PC-3 (cell line): ENCODE measurements around the gene LAD1. TPM values are rescaled to one million over a fixed set of nuclear protein-coding genes. Genes with fewer than 3 reads are reported as not detected.

ENCODE experiments used
- ATAC-seq: fragments of 200-7000 bp; cut with Tn5 transposase; 2 replicates; pipeline ENCODE4 v1.9.1; 2020; ENCODE audit warnings: mild to moderate bottlenecking, moderate library complexity
- BruUV-seq: library from RNA; stranded (reverse); fragments of 400-500 nt; replicated peaks from 2 replicates; lab custom pipeline; 2021; lab: Mats Ljungman, UMichigan
- CTCF ChIA-PET: fragments of 300-600 bp; sonication (Branson Sonifier 250); formaldehyde crosslinking; loops from one replicate; lab custom pipeline; 2022; ENCODE audit warnings: antibody characterized with exemption; lab: Charles Lee
- POLR2A ChIA-PET: fragments of 300-600 bp; sonication (Branson Sonifier 250); formaldehyde crosslinking; loops from one replicate; lab custom pipeline; 2022; ENCODE audit warnings: antibody characterized with exemption; ENCODE audit not compliant: unreplicated experiment; lab: Charles Lee
- DNase-seq: peaks from one replicate; pipeline ENCODE4 v3.0.0-alpha.2; 2015
- H2AFZ ChIP-seq: fragments of 300-600 bp; sonication (generic); 2 replicates; pipeline ENCODE4 v1.6.0; 2016; ENCODE audit warnings: antibody characterized with exemption, low read length
- H3F3A ChIP-seq: fragments of 300-600 bp; sonication (generic); one replicate; pipeline ENCODE4 v1.6.0; 2017; ENCODE audit warnings: antibody characterized with exemption, low read length, control low read depth, mild to moderate bottlenecking; ENCODE audit not compliant: unreplicated experiment
- H3K27ac ChIP-seq: fragments of 300-600 bp; sonication (generic); 2 replicates; pipeline ENCODE4 v1.5.1; 2016; ENCODE audit warnings: mild to moderate bottlenecking, low read length
- H3K27me3 ChIP-seq: fragments of 300-600 bp; sonication (generic); 2 replicates; pipeline ENCODE4 v1.6.1; 2016; ENCODE audit warnings: low read length, mixed read lengths
- H3K36me3 ChIP-seq: fragments of 300-600 bp; sonication (generic); 2 replicates; pipeline ENCODE4 v1.6.1; 2016; ENCODE audit warnings: low read depth, mixed run types, low read length, mixed read lengths
- H3K4me1 ChIP-seq: fragments of 300-600 bp; sonication (generic); 2 replicates; pipeline ENCODE4 v1.5.1; 2016; ENCODE audit warnings: low read length; ENCODE audit not compliant: insufficient read depth
- H3K4me2 ChIP-seq: fragments of 300-600 bp; sonication (generic); 2 replicates; pipeline ENCODE4 v1.6.0; 2016; ENCODE audit warnings: low read length
- H3K4me3 ChIP-seq: fragments of 300-600 bp; sonication (generic); 2 replicates; pipeline ENCODE4 v1.5.1; 2016; ENCODE audit warnings: mild to moderate bottlenecking, low read length, mixed read lengths
- H3K79me2 ChIP-seq: fragments of 300-600 bp; sonication (generic); 2 replicates; pipeline ENCODE4 v1.6.1; 2017; ENCODE audit warnings: low read length, mixed read lengths
- H3K9ac ChIP-seq: fragments of 300-600 bp; sonication (generic); 2 replicates; pipeline ENCODE4 v1.6.0; 2016; ENCODE audit warnings: mild to moderate bottlenecking, low read length
- H3K9me2 ChIP-seq: fragments of 300-600 bp; sonication (generic); replicated peaks from 2 replicates; pipeline ENCODE4 v1.6.1; 2016; ENCODE audit warnings: mixed run types, low read length, mixed read lengths
- H3K9me3 ChIP-seq: fragments of 300-600 bp; sonication (generic); 2 replicates; pipeline ENCODE4 v1.6.1; 2016; ENCODE audit warnings: low read length, mixed read lengths
- H4K20me1 ChIP-seq: fragments of 300-600 bp; sonication (generic); 2 replicates; pipeline ENCODE4 v1.6.1; 2016; ENCODE audit warnings: low read length, mixed read lengths
- EZH2 ChIP-seq: fragments of 300-600 bp; sonication (generic); IDR thresholded peaks from one replicate; pipeline ENCODE4 v1.6.1; 2017; ENCODE audit warnings: antibody characterized with exemption, mild to moderate bottlenecking, low read length; ENCODE audit not compliant: unreplicated experiment
- EZH2phosphoT487 ChIP-seq: fragments of 300-600 bp; sonication (generic); IDR thresholded peaks from 2 replicates; pipeline ENCODE4 v1.6.1; 2018; ENCODE audit warnings: mild to moderate bottlenecking, antibody characterized with exemption, low read length, borderline replicate concordance
- intact Hi-C: fragments of 100-400 bp; cut with micrococcal nuclease; formaldehyde crosslinking; loops from 2 replicates; pipeline ENCODE4 v1.9.0; 2023
- total RNA-seq: library from RNA; depleted of rRNA; stranded (reverse); fragments of >200 nt; gene quantifications from 2 replicates; pipeline ENCODE4 v1.2.3, GENCODE V29; 2014
- TF ChIP-seq, protein P1 (sequence below): fragments of 300-600 bp; sonication (generic); conservative IDR thresholded peaks from 2 replicates; pipeline ENCODE4 v1.5.1; 2017; ENCODE audit warnings: antibody characterized with exemption, low read depth, mild to moderate bottlenecking, low read length

LAD1 gene
- total RNA-seq, 1 experiment from 2014 or later, result 310 TPM

- no peaks in the 10 kb centered on the region for H3K27me3 ChIP-seq
- no peaks in the 10 kb centered on the region for H4K20me1 ChIP-seq
- DNase-seq (no peak), ATAC-seq (no peak)
- H3K27ac ChIP-seq, result no peak overlapping the region
- POLR2A ChIA-PET, result no interaction called here
- no peaks in the 10 kb centered on the region for H3K36me3 ChIP-seq
- H3F3A ChIP-seq, result no peaks in the 10 kb centered on the region
- H3K9me2 ChIP-seq, result no peaks in the 10 kb centered on the region
- no peak overlapping the region for H3K4me3 ChIP-seq
- H2AFZ ChIP-seq, result no peak overlapping the region
- BruUV-seq, result no TSS peak
- TF ChIP-seq EZH2phosphoT487 (no peak), EZH2 (no peak)
- TF ChIP-seq, protein P1, sequence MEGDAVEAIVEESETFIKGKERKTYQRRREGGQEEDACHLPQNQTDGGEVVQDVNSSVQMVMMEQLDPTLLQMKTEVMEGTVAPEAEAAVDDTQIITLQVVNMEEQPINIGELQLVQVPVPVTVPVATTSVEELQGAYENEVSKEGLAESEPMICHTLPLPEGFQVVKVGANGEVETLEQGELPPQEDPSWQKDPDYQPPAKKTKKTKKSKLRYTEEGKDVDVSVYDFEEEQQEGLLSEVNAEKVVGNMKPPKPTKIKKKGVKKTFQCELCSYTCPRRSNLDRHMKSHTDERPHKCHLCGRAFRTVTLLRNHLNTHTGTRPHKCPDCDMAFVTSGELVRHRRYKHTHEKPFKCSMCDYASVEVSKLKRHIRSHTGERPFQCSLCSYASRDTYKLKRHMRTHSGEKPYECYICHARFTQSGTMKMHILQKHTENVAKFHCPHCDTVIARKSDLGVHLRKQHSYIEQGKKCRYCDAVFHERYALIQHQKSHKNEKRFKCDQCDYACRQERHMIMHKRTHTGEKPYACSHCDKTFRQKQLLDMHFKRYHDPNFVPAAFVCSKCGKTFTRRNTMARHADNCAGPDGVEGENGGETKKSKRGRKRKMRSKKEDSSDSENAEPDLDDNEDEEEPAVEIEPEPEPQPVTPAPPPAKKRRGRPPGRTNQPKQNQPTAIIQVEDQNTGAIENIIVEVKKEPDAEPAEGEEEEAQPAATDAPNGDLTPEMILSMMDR, result no peak
- intact Hi-C loops, result loop anchor here (2.0 kb wide), 1 partner anchor 61 kb away; no protein-coding TSS in a partner anchor
- peaks cover 10% of the 10 kb centered on the region; the same call in 1 of the 2 replicates for H3K4me1 ChIP-seq
- no peak overlapping the region for H3K4me2 ChIP-seq
- H3K79me2 ChIP-seq, result no peaks in the 10 kb centered on the region
- CTCF ChIA-PET, result interaction anchor here (0.6 to 2.4 kb wide), 4 partner anchors 24 to 63 kb away, joined by 3 to 14 read pairs (median 7); no protein-coding TSS in a partner anchor
- H3K9ac ChIP-seq, result no peak overlapping the region
- H3K9me3 ChIP-seq, result no peaks in the 10 kb centered on the region
Measured at GRCh38 chr1:201409440-201409839, 10.3 kb upstream of the LAD1 start.

GRCh38 chr1:201408834-201409200 is 9.7 kb upstream of the LAD1 start:
- no peak overlapping the region for H3K27ac ChIP-seq
- no TSS peak for BruUV-seq
- CTCF ChIA-PET, result interaction anchor here (1.0 to 2.4 kb wide), 3 partner anchors 23 to 27 kb away, joined by 3 to 14 read pairs (median 9); no protein-coding TSS in a partner anchor
- POLR2A ChIA-PET, result no interaction called here
- no peaks in the 10 kb centered on the region for H4K20me1 ChIP-seq
- ATAC-seq (no peak), DNase-seq (no peak)
- H3K4me3 ChIP-seq, result no peak overlapping the region
- TF ChIP-seq EZH2phosphoT487, result no peak
- no peak for TF ChIP-seq EZH2
- TF ChIP-seq, protein P1, result no peak
- no peak overlapping the region for H2AFZ ChIP-seq
- H3K79me2 ChIP-seq, result no peaks in the 10 kb centered on the region
- no peaks in the 10 kb centered on the region for H3F3A ChIP-seq
- H3K9ac ChIP-seq, result no peak overlapping the region
- H3K9me3 ChIP-seq, result no peaks in the 10 kb centered on the region
- no peaks in the 10 kb centered on the region for H3K27me3 ChIP-seq
- intact Hi-C loops, result loop anchor here (1.0 to 2.0 kb wide), 2 partner anchors 24 to 60 kb away; no protein-coding TSS in a partner anchor
- no peaks in the 10 kb centered on the region for H3K36me3 ChIP-seq
- H3K4me1 ChIP-seq, result peaks cover 10% of the 10 kb centered on the region; the same call in 1 of the 2 replicates
- H3K4me2 ChIP-seq, result no peak overlapping the region
- no peaks in the 10 kb centered on the region for H3K9me2 ChIP-seq

DNA sequence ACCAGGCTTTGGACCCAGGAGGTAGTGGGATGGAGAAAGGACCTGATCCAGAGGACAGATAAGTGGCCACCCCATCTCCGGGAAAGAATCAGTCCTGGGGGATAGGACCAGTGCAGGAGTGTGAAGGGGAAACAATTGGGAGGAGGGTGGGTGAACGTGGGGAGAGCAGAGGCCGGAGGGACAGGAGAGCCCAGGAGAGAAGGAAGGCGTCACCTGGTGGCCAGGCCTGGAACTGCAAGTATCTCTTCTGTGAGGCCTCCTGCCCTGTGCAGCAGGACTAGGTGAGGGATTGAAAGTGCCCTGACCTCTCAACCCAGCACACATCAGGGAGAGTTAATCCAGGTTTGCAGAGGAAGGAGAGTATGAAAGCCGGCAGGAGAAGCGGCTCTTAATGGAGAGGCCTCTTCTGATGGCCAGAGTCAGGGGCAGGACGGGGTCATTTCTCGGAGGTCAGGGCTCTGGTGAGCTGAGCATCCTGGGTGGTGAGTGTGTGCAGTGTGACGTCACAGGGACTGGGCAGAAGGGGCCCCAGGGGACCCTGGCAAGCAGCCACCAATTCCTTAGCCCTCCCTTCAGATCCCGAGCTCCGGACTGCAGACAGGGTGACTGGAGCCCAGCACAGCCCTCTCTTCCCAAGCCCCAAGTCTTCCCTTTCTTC is 9.2 kb upstream of the LAD1 start:
- no peaks in the 10 kb centered on the region for H3F3A ChIP-seq
- H3K36me3 ChIP-seq, result no peaks in the 10 kb centered on the region
- peak; percentile 89 for ATAC-seq
- TF ChIP-seq EZH2phosphoT487, result no peak
- TF ChIP-seq, protein P1, result peak; percentile 100
- no peak overlapping the region for H3K4me2 ChIP-seq
- CTCF ChIA-PET, result interaction anchor here (1.9 to 2.4 kb wide), 2 partner anchors 23 to 27 kb away, joined by 9 to 14 read pairs; no protein-coding TSS in a partner anchor
- H3K9me2 ChIP-seq, result no peaks in the 10 kb centered on the region
- intact Hi-C loops, result loop anchor here (1.0 to 2.0 kb wide), 2 partner anchors 23 to 60 kb away; no protein-coding TSS in a partner anchor
- no peaks in the 10 kb centered on the region for H4K20me1 ChIP-seq
- POLR2A ChIA-PET, result no interaction called here
- H3K4me1 ChIP-seq, result peaks cover 10% of the 10 kb centered on the region; the same call in 1 of the 2 replicates
- no peaks in the 10 kb centered on the region for H3K79me2 ChIP-seq
- H3K27ac ChIP-seq, result no peak overlapping the region
- DNase-seq, result peak; percentile 99
- no peaks in the 10 kb centered on the region for H3K9me3 ChIP-seq
- H2AFZ ChIP-seq, result peak overlapping the region; percentile 5; the same call in 1 of the 2 replicates
- H3K27me3 ChIP-seq, result no peaks in the 10 kb centered on the region
- no TSS peak for BruUV-seq
- no peak overlapping the region for H3K4me3 ChIP-seq
- no peak overlapping the region for H3K9ac ChIP-seq
